ENCODE data around the gene ATP6V0E1.
A peak's percentile ranks its signal among the peaks of the same experiment; 100 is the strongest.
"Not testable (repeated sequence)": the region's sequence is repeated elsewhere in the genome, so short reads cannot be mapped to it uniquely, and the experiment has no call there.

ATP6V0E1 gene

GRCh38 chr5:173025651-173026050 lies 42.1 kb downstream of the ATP6V0E1 start:
- Histone ChIP-seq H3K9me2 (replicated peaks; ENCODE audit: insufficient read depth, low read length) (no peaks in the 10 kb centered on the region), H3K9ac (ENCODE audit: low read length) (no peak overlapping the region), H3K27ac (ENCODE audit: low read depth, low read length) (no peak overlapping the region), H3K4me2 (ENCODE audit: low read depth, low read length, poor library complexity, severe bottlenecking) (no peak overlapping the region), H3K9me3 (ENCODE audit: insufficient read depth, low read length) (no peaks in the 10 kb centered on the region), H3K4me3 (ENCODE audit: insufficient read depth, low read length, poor library complexity, severe bottlenecking) (no peak overlapping the region), H4K20me1 (ENCODE audit: low read depth, low read length) (0 out of 2 replicates have a peak, but pooled peaks cover 3% of the 10 kb centered on the region), H3K27me3 (ENCODE audit: low read length) (no peaks in the 10 kb centered on the region), H3K79me2 (ENCODE audit: insufficient read depth, low read length) (peaks cover 72% of the 10 kb centered on the region), H3F3A (ENCODE audit: insufficient read depth) (0 out of 2 replicates have a peak, but pooled peaks cover 8% of the 10 kb centered on the region), H3K36me3 (ENCODE audit: low read length) (no peaks in the 10 kb centered on the region), H2AFZ (ENCODE audit: low read depth, low read length, severe bottlenecking) (no peak overlapping the region)
- TF ChIP-seq EZH2phosphoT487 (conservative IDR thresholded peaks at IDR 0.05; ENCODE audit: low read length) (no peak), CTCF (IDR thresholded peaks at IDR 0.05; ENCODE audit: insufficient read depth, low read length, poor library complexity, severe bottlenecking) (no peak)

DNA sequence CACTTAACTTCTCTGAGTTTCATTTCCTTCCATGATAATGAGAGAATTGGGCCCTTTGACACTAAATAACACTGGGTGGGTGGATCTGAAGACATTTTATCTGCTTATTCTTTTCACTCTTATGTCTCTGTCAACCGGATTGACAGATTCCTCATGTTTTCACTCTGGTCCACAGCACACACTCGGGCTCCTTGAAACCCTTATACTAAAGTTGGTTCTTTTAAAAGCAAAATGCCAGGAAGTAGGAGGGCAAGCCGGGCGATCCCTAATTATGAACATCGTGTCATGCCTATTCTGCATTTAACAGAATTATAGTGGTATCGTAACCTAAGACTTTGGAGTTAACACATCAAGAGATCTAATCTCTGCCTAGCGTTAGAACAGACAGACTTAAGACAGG lies 44.3 kb downstream of the ATP6V0E1 start:
- H3K36me3 ChIP-seq (ENCODE audit: low read length): no peaks in the 10 kb centered on the region
- 0 out of 2 replicates have a peak, but pooled peaks cover 3% of the 10 kb centered on the region for H4K20me1 ChIP-seq (ENCODE audit: low read depth, low read length)
- TF ChIP-seq EZH2phosphoT487 (conservative IDR thresholded peaks at IDR 0.05; ENCODE audit: low read length) (no peak), CTCF (IDR thresholded peaks at IDR 0.05; ENCODE audit: insufficient read depth, low read length, poor library complexity, severe bottlenecking) (no peak)
- H3K4me2 ChIP-seq (ENCODE audit: low read depth, low read length, poor library complexity, severe bottlenecking): no peak overlapping the region
- H3K9me2 ChIP-seq (replicated peaks; ENCODE audit: insufficient read depth, low read length): no peaks in the 10 kb centered on the region
- H2AFZ ChIP-seq (ENCODE audit: low read depth, low read length, severe bottlenecking): no peak overlapping the region
- no peak overlapping the region for H3K9ac ChIP-seq (ENCODE audit: low read length)
- peaks cover 71% of the 10 kb centered on the region for H3K79me2 ChIP-seq (ENCODE audit: insufficient read depth, low read length)
- H3K27ac ChIP-seq (ENCODE audit: low read depth, low read length): no peak overlapping the region
- H3F3A ChIP-seq (ENCODE audit: insufficient read depth): peaks cover 8% of the 10 kb centered on the region; the same call in 1 of the 2 replicates
- no peak overlapping the region for H3K4me3 ChIP-seq (ENCODE audit: insufficient read depth, low read length, poor library complexity, severe bottlenecking)
- H3K9me3 ChIP-seq (ENCODE audit: insufficient read depth, low read length): no peaks in the 10 kb centered on the region
- no peaks in the 10 kb centered on the region for H3K27me3 ChIP-seq (ENCODE audit: low read length)

GRCh38 chr5:173028811-173029327 lies 45.3 kb downstream of the ATP6V0E1 start:
- H4K20me1 ChIP-seq (ENCODE audit: low read depth, low read length): 0 out of 2 replicates have a peak, but pooled peaks cover 3% of the 10 kb centered on the region
- H3K27me3 ChIP-seq (ENCODE audit: low read length): no peaks in the 10 kb centered on the region
- H3K4me3 ChIP-seq (ENCODE audit: insufficient read depth, low read length, poor library complexity, severe bottlenecking): no peak overlapping the region
- H3K79me2 ChIP-seq (ENCODE audit: insufficient read depth, low read length): peaks cover 68% of the 10 kb centered on the region
- H3K27ac ChIP-seq (ENCODE audit: low read depth, low read length): no peak overlapping the region
- H3F3A ChIP-seq (ENCODE audit: insufficient read depth): peaks cover 14% of the 10 kb centered on the region; the same call in 1 of the 2 replicates
- no peak overlapping the region for H2AFZ ChIP-seq (ENCODE audit: low read depth, low read length, severe bottlenecking)
- no peak overlapping the region for H3K9ac ChIP-seq (ENCODE audit: low read length)
- no peaks in the 10 kb centered on the region for H3K9me3 ChIP-seq (ENCODE audit: insufficient read depth, low read length)
- no peak overlapping the region for H3K4me2 ChIP-seq (ENCODE audit: low read depth, low read length, poor library complexity, severe bottlenecking)
- H3K9me2 ChIP-seq (replicated peaks; ENCODE audit: insufficient read depth, low read length): no peaks in the 10 kb centered on the region
- H3K36me3 ChIP-seq (ENCODE audit: low read length): no peaks in the 10 kb centered on the region
- no peak for TF ChIP-seq EZH2phosphoT487 (conservative IDR thresholded peaks at IDR 0.05; ENCODE audit: low read length)

- H3K27me3 ChIP-seq (ENCODE audit: low read length): no peaks in the 10 kb centered on the region
- H3F3A ChIP-seq (ENCODE audit: insufficient read depth): peaks cover 19% of the 10 kb centered on the region
- H3K9me2 ChIP-seq (replicated peaks; ENCODE audit: insufficient read depth, low read length): no peaks in the 10 kb centered on the region
- no peak overlapping the region for H3K4me2 ChIP-seq (ENCODE audit: low read depth, low read length, poor library complexity, severe bottlenecking)
- no peak overlapping the region for H3K9ac ChIP-seq (ENCODE audit: low read length)
- H3K27ac ChIP-seq (ENCODE audit: low read depth, low read length): peak overlapping the region; percentile 11; the same call in 1 of the 2 replicates
- H2AFZ ChIP-seq (ENCODE audit: low read depth, low read length, severe bottlenecking): no peak overlapping the region
- H3K9me3 ChIP-seq (ENCODE audit: insufficient read depth, low read length): no peaks in the 10 kb centered on the region
- TF ChIP-seq CTCF (IDR thresholded peaks at IDR 0.05; ENCODE audit: insufficient read depth, low read length, poor library complexity, severe bottlenecking): no peak
- TF ChIP-seq EZH2phosphoT487 (conservative IDR thresholded peaks at IDR 0.05; ENCODE audit: low read length): no peak
- no peaks in the 10 kb centered on the region for H3K36me3 ChIP-seq (ENCODE audit: low read length)
- H4K20me1 ChIP-seq (ENCODE audit: low read depth, low read length): no peaks in the 10 kb centered on the region
- H3K79me2 ChIP-seq (ENCODE audit: insufficient read depth, low read length): peaks cover 62% of the 10 kb centered on the region
- no peak overlapping the region for H3K4me3 ChIP-seq (ENCODE audit: insufficient read depth, low read length, poor library complexity, severe bottlenecking)
These were observed 45.9 kb downstream of the ATP6V0E1 start for GRCh38 chr5:173029499-173029921.

- not testable (repeated sequence) for H4K20me1 ChIP-seq (ENCODE audit: low read depth, low read length); H2AFZ ChIP-seq (ENCODE audit: low read depth, low read length, severe bottlenecking); H3K27me3 ChIP-seq (ENCODE audit: low read length); H3K4me3 ChIP-seq (ENCODE audit: insufficient read depth, low read length, poor library complexity, severe bottlenecking); H3K9me3 ChIP-seq (ENCODE audit: insufficient read depth, low read length); H3K4me2 ChIP-seq (ENCODE audit: low read depth, low read length, poor library complexity, severe bottlenecking); H3K36me3 ChIP-seq (ENCODE audit: low read length); H3K9ac ChIP-seq (ENCODE audit: low read length); H3K27ac ChIP-seq (ENCODE audit: low read depth, low read length); H3K9me2 ChIP-seq (replicated peaks; ENCODE audit: insufficient read depth, low read length)
- Histone ChIP-seq H3F3A (ENCODE audit: insufficient read depth) (peaks cover 39% of the 10 kb centered on the region), H3K79me2 (ENCODE audit: insufficient read depth, low read length) (peaks cover 46% of the 10 kb centered on the region)
These were observed 48.5 kb downstream of the ATP6V0E1 start for GRCh38 chr5:173032096-173032495.

Data from SU-DHL-6 (cell line).